Measurements from ENCODE around the gene ERBB2.

The ERBB2 gene

GRCh38 chr17:39751016-39751543, 51.2 kb downstream of the ERBB2 start:
- Histone ChIP-seq H3K9me3 (no peaks in the 10 kb centered on the region), H3K36me3 (no peaks in the 10 kb centered on the region), H3K4me3 (ENCODE audit: low read depth, low read length) (no peak overlapping the region), H3K4me1 (no peaks in the 10 kb centered on the region), H3K27me3 (peaks cover 9% of the 10 kb centered on the region)
- no peak for DNase-seq
- TF ChIP-seq, protein P1, sequence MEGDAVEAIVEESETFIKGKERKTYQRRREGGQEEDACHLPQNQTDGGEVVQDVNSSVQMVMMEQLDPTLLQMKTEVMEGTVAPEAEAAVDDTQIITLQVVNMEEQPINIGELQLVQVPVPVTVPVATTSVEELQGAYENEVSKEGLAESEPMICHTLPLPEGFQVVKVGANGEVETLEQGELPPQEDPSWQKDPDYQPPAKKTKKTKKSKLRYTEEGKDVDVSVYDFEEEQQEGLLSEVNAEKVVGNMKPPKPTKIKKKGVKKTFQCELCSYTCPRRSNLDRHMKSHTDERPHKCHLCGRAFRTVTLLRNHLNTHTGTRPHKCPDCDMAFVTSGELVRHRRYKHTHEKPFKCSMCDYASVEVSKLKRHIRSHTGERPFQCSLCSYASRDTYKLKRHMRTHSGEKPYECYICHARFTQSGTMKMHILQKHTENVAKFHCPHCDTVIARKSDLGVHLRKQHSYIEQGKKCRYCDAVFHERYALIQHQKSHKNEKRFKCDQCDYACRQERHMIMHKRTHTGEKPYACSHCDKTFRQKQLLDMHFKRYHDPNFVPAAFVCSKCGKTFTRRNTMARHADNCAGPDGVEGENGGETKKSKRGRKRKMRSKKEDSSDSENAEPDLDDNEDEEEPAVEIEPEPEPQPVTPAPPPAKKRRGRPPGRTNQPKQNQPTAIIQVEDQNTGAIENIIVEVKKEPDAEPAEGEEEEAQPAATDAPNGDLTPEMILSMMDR (IDR thresholded peaks at IDR 0.05; ENCODE audit: low read depth, low read length): no peak

GRCh38 chr17:39751637-39752036, 51.8 kb downstream of the ERBB2 start:
- no peak for DNase-seq

DNA sequence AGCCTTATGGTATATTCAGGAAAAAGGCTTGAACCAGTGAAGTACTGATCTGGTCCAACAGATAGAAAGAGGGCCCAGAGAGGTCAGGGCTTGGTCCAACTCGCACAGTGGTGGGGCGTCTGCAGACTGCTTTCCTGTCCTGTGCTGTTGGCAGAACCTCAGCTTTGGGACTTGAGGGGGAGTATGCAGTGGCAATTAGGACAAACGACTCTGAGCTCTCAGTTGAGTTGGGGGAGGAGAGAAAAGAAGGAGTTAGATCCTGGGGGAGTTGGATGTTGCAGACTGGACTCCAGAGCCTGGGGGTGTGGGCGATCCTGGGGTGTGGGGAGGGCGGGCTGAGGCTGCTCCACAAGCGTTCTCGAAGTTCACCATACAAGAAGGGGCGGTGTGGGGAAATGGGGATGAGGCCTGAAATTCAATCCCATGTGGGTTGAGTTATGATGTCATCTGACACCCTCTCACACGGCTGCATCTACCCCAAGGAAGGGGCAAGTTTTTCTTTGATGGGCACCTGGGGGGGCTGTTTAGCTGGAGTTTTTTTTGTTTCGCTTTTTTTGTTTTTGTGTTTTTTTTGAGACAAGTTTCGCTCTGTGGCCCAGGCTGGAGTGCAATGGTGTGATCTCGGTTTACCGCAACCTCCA, 52.5 kb downstream of the ERBB2 start:
- H3K36me3 ChIP-seq: no peaks in the 10 kb centered on the region
- H3K4me1 ChIP-seq: no peaks in the 10 kb centered on the region
- DNase-seq: no peak
- TF ChIP-seq, protein P1 (IDR thresholded peaks at IDR 0.05; ENCODE audit: low read depth, low read length): no peak
- peaks cover 22% of the 10 kb centered on the region for H3K27me3 ChIP-seq
- H3K9me3 ChIP-seq: no peaks in the 10 kb centered on the region
- H3K4me3 ChIP-seq (ENCODE audit: low read depth, low read length): no peak overlapping the region

More at GRCh38 chr17:39751637-39752036, 51.8 kb downstream of the ERBB2 start:
- TF ChIP-seq, protein P1 (IDR thresholded peaks at IDR 0.05; ENCODE audit: low read depth, low read length): no peak
- Histone ChIP-seq H3K4me1 (no peaks in the 10 kb centered on the region), H3K4me3 (ENCODE audit: low read depth, low read length) (no peak overlapping the region), H3K9me3 (no peaks in the 10 kb centered on the region), H3K27me3 (peaks cover 14% of the 10 kb centered on the region), H3K36me3 (no peaks in the 10 kb centered on the region)

- H3K36me3 ChIP-seq: no peaks in the 10 kb centered on the region
- TF ChIP-seq, protein P1 (IDR thresholded peaks at IDR 0.05; ENCODE audit: low read depth, low read length): no peak
- peak; percentile 56 for DNase-seq
- H3K27me3 ChIP-seq: peaks cover 34% of the 10 kb centered on the region
- H3K4me1 ChIP-seq: no peaks in the 10 kb centered on the region
- no peaks in the 10 kb centered on the region for H3K9me3 ChIP-seq
- peak overlapping the region; percentile 71 for H3K4me3 ChIP-seq (ENCODE audit: low read depth, low read length)
Measured at GRCh38 chr17:39753514-39754160, 53.8 kb downstream of the ERBB2 start.

DNA sequence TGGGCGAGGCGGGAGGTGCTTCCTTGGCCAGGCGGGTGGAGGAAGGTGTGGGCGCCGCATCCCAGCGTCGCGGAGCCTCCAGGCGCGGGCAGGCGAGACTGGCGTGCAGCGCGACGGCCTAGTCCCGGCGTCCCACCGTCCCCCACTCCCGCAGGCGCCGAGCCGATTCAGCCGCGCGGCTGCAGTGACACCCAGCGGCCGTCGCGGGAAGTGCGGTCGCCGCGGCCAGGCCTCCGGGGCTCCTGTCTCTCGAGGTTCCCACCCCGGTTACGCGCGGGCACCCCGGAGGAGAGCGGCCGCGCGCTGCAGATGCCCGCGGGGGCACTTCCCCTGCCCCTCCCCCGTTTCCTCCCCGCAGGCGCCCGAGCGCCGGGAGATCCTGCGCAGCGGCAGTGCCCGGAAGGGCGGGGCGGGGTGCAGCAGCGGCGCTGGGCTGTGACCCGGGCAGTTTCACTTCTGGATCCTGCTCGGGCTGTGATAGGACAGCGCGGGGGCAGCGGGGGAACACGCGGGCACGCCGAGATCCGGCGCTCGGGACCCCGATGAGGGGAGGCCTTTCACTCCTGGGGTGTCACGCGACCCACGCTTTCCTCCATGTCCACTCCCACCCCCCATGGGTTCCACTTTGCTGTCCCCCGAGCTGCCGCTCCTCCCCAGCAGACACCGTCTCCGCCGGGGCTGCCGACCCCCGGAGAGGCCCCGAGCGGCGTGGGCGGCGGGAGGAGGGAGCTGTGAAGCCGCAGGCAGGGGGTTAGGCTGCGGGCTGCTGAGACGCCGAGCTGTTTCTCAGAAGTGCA, 54.5 kb downstream of the ERBB2 start:
- H3K4me3 ChIP-seq (ENCODE audit: low read depth, low read length): peak overlapping the region; percentile 71
- H3K9me3 ChIP-seq: no peaks in the 10 kb centered on the region
- DNase-seq: peak; percentile 85
- no peaks in the 10 kb centered on the region for H3K36me3 ChIP-seq
- TF ChIP-seq, protein P1 (IDR thresholded peaks at IDR 0.05; ENCODE audit: low read depth, low read length): peak; percentile 62
- H3K4me1 ChIP-seq: no peaks in the 10 kb centered on the region
- H3K27me3 ChIP-seq: peaks cover 42% of the 10 kb centered on the region
